Measurements from ENCODE around the gene CD93. TPM values are rescaled to one million over a fixed set of nuclear protein-coding genes. Genes with fewer than 3 reads are reported as not detected.

CD93 gene
- total RNA-seq, 2 experiments from 2014 or later, result 0.05 TPM; not detected in 1

DNA sequence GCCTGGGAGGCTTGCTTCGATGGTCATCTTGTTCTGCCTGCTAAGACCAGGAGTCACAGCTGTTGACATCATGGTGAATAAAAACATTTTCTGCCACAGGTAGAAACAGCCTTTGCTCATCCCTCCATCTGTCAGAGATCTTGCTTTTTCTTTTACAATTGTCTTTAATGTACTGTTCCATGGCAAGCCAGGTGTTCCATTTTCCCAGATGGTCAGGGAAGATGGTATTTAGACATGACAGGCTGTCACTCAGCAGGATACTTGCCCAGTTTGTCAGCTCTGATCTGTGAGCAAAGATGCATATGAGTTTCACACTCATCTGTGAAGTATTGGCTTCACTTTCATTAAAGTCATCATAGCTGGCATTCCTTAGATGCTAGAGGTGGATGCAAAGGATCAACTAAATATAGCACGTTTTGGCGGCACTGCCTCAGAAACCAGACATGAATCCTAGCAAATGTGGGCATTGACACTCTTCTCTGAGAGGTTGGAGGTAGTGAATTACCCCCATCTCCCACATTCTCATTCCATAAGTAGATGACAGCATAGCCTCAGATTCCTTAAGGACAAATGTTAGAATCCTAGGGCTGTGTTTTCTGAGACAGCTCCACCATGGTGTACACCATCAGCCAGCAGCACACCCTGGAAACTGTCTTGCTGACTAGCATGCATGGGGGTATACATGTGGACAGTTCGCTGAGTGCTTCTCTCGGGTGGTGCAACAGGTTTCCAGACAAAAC is 46.8 kb downstream of the CD93 start:
- Mint-ChIP-seq H3K36me3 (ENCODE audit: low read depth) (no peaks in the 10 kb centered on the region), H3K27ac (no peak overlapping the region), H3K9me3 (no peaks in the 10 kb centered on the region), H3K27me3 (ENCODE audit: low read depth) (peaks cover 10% of the 10 kb centered on the region), H3K4me3 (no peak overlapping the region), H3K4me1 (ENCODE audit: low read depth) (no peaks in the 10 kb centered on the region)
- no peak for DNase-seq
- intact Hi-C loops (cut with micrococcal nuclease), result no loop called here
- CTCF ChIA-PET, result no interaction called here

DNA sequence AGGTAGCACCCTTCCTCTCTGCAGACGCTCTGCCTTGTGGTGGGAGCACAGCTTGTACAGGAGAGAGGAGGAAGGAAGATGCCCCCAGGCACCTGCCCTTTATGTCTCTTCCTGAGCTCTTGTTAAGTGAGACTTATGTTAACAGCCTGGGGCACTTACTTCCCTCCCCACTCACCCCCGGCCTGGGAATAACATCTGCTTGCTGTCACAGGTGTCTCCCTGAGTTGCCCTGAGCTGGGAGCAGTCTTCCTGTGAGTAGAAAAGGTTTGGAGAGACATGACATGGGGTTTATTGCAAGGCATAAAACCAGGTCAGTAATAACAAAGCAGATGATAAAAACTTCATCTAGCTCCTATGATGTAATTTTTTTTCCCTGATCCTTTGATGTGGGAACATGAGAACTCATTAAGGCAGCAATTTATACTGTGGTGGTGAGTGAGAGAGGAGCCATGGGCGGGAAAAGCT is 49.1 kb downstream of the CD93 start:
- Mint-ChIP-seq H3K27me3 (ENCODE audit: low read depth) (peaks cover 15% of the 10 kb centered on the region), H3K27ac (no peak overlapping the region), H3K36me3 (ENCODE audit: low read depth) (no peaks in the 10 kb centered on the region), H3K9me3 (no peaks in the 10 kb centered on the region), H3K4me3 (no peak overlapping the region), H3K4me1 (ENCODE audit: low read depth) (no peaks in the 10 kb centered on the region)
- DNase-seq, result no peak
- CTCF ChIA-PET, result no interaction called here
- intact Hi-C loops (cut with micrococcal nuclease), result no loop called here

DNA sequence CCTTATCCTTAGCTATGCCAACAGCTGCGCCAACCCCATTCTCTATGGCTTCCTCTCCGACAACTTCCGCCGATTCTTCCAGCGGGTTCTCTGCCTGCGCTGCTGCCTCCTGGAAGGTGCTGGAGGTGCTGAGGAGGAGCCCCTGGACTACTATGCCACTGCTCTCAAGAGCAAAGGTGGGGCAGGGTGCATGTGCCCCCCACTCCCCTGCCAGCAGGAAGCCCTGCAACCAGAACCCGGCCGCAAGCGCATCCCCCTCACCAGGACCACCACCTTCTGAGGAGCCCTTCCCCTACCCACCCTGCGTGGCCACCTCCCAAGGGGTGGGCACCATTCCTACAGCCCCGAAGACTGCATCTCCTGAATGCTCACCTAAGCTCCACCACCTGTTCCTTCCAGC is 49.8 kb downstream of the CD93 start:
- H3K4me1 Mint-ChIP-seq (ENCODE audit: low read depth), result no peaks in the 10 kb centered on the region
- H3K27me3 Mint-ChIP-seq (ENCODE audit: low read depth), result peaks cover 15% of the 10 kb centered on the region
- no peak overlapping the region for H3K4me3 Mint-ChIP-seq
- intact Hi-C loops (cut with micrococcal nuclease), result no loop called here
- DNase-seq, result no peak
- H3K36me3 Mint-ChIP-seq (ENCODE audit: low read depth), result no peaks in the 10 kb centered on the region
- H3K9me3 Mint-ChIP-seq, result no peaks in the 10 kb centered on the region
- H3K27ac Mint-ChIP-seq, result no peak overlapping the region
- CTCF ChIA-PET, result no interaction called here

DNA sequence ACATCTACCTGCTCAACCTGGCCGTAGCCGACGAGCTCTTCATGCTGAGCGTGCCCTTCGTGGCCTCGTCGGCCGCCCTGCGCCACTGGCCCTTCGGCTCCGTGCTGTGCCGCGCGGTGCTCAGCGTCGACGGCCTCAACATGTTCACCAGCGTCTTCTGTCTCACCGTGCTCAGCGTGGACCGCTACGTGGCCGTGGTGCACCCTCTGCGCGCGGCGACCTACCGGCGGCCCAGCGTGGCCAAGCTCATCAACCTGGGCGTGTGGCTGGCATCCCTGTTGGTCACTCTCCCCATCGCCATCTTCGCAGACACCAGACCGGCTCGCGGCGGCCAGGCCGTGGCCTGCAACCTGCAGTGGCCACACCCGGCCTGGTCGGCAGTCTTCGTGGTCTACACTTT is 50.4 kb downstream of the CD93 start:
- DNase-seq, result no peak
- intact Hi-C loops (cut with micrococcal nuclease), result no loop called here
- Mint-ChIP-seq H3K4me1 (ENCODE audit: low read depth) (no peaks in the 10 kb centered on the region), H3K4me3 (no peak overlapping the region), H3K9me3 (no peaks in the 10 kb centered on the region), H3K27me3 (ENCODE audit: low read depth) (peaks cover 15% of the 10 kb centered on the region), H3K27ac (no peak overlapping the region), H3K36me3 (ENCODE audit: low read depth) (no peaks in the 10 kb centered on the region)
- CTCF ChIA-PET, result no interaction called here

DNA sequence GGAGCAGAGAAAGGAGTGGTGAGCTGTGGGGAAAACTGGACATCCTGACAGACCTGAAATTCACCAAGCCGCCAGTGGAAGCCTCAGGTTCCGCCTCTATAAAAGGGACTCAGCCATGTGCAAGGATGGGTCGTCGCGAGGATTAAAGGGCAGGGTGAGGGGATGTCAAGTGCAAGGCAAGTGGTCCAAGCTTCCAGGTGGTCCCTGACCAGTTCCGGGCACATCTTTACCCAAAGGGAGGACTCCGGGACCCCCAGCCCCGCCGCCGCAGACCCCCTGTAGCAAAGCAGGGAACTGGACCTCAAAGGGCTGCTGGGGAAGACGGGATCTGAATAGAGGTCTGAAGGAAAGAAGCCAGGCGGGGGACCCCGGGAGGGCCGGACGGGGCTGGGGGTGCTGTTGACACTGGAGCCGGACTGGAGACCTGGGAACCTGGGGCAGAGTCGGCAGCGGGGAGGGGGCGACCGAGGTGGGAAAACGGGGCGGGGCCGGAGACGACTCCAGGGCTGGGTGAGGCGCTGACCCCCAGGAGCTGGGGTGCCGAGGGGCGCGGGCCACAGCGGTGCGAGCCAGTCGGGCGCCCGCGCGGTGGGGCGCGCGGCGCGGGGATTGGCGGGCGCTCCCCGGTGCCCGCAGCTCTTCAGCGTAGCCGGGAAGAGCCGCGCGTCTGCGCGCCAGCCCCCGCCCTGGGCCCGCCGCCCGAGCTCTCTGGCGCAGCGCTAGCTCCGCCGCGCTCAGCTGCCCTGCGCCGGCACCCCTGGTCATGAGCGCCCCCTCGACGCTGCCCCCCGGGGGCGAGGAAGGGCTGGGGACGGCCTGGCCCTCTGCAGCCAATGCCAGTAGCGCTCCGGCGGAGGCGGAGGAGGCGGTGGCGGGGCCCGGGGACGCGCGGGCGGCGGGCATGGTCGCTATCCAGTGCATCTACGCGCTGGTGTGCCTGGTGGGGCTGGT is 51.1 kb downstream of the CD93 start, which contains the start of gene SSTR4:
TSS of gene SSTR4 (plus strand) at position 592 of the 951 bp plus-strand sequence. CDS start at position 764, 172 bp downstream.
- intact Hi-C loops (cut with micrococcal nuclease), result no loop called here
- no peaks in the 10 kb centered on the region for H3K36me3 Mint-ChIP-seq (ENCODE audit: low read depth)
- no peaks in the 10 kb centered on the region for H3K9me3 Mint-ChIP-seq
- no peak within 1 kb of the TSS for H3K27ac Mint-ChIP-seq
- no peak for DNase-seq
- no peak within 1 kb of the TSS for H3K4me3 Mint-ChIP-seq
- CTCF ChIA-PET, result no interaction called here
- no peaks in the 10 kb centered on the region for H3K4me1 Mint-ChIP-seq (ENCODE audit: low read depth)
- peaks cover 12% of the 10 kb centered on the region for H3K27me3 Mint-ChIP-seq (ENCODE audit: low read depth)

DNA sequence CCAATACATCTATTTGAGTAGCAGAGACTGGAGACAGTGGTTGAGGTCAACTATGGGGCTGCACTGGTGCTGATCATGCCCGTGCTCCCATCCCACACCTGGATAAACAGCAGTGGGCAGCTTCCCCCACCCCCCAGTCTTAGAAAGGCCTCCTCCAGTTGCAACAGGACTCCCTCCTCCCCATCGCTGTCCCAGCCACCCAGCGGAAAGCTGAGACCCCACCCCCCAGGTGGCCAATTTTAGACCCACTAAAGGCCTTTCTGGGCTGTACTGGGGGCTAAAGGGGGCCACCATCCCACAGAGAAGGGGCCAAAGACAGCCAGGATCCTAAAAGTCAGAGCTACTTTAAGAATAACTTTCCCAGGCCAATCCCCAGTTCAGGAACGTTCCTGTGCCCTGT is 52.2 kb downstream of the CD93 start:
- peaks cover 12% of the 10 kb centered on the region for H3K27me3 Mint-ChIP-seq (ENCODE audit: low read depth)
- no peak overlapping the region for H3K4me3 Mint-ChIP-seq
- no peaks in the 10 kb centered on the region for H3K4me1 Mint-ChIP-seq (ENCODE audit: low read depth)
- H3K27ac Mint-ChIP-seq, result no peak overlapping the region
- DNase-seq, result no peak
- H3K36me3 Mint-ChIP-seq (ENCODE audit: low read depth), result no peaks in the 10 kb centered on the region
- intact Hi-C loops (cut with micrococcal nuclease), result no loop called here
- CTCF ChIA-PET, result no interaction called here
- no peaks in the 10 kb centered on the region for H3K9me3 Mint-ChIP-seq

DNA sequence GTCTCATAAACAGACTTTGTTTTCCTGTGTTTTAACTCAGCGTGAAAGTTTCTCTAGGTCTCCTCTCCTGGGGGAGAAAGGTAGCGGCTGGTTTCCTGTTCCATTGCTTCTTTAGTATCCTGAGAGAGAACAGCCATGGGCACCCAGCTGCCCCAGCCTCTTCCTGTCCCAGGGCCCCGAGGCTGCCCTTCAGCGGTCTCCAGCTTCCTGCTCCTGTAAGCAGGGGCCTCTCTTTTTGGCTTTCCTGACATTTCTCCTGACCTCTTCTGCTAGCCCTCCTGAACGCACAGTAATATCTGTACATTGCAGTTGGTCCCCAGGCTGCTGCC is 53.4 kb downstream of the CD93 start:
- Mint-ChIP-seq H3K27ac (no peak overlapping the region), H3K36me3 (ENCODE audit: low read depth) (no peaks in the 10 kb centered on the region), H3K4me3 (no peak overlapping the region), H3K4me1 (ENCODE audit: low read depth) (no peaks in the 10 kb centered on the region), H3K27me3 (ENCODE audit: low read depth) (peaks cover 12% of the 10 kb centered on the region), H3K9me3 (no peaks in the 10 kb centered on the region)
- DNase-seq, result no peak
- intact Hi-C loops (cut with micrococcal nuclease), result no loop called here
- CTCF ChIA-PET, result no interaction called here

DNA sequence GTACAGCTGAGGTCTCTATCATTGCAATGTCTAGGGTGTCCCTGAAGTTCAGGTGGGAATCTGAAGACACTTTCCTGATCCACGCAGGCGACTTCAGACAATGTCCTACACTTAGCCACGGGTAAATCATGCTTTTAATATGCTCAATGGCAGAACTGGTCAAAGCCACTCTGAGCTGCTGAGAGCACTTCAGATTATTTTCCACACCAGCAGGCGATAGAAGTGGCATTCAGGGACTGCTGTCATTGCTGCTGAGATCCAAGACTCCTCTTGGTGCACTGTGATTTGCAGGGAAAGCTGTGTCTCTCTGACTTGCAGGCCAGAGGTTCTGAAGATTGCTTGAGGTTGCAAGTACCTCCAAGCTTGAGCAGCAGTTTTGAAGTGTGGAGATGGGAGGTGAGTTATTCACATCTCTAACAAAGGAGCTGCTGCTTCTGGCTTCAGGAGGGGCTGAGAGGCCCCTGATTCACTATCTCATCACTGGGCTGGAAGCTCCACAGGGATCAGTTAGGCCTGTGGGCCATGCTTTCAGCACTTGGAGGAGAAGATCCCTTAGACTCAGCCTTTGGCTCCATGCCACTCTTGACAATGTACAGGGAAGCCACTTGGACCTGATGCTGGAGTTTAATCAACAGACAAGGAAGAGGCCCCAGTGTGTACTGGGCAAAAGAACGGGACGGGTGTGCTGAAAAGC is 53.9 kb downstream of the CD93 start:
- intact Hi-C loops (cut with micrococcal nuclease), result no loop called here

DNA sequence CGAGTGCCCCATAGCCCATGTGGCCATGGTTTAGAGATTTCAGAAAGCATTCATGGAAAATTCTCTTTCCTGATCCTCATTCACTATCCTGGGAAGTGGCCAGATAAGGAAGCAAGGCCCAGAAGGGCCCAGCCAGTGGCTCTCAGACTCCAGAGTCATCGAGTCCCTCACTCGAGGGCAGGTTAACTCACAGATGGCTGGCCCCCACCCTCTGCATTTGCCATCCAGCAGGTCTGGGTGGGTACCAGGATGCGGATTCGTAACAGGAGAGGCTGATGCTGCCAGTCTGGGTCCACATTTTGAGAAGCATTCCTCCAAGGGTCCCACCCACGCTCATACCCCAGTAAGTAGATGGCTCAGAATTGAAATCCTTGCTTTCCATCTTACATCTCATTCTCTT is 54.8 kb downstream of the CD93 start:
- H3K9me3 Mint-ChIP-seq, result no peaks in the 10 kb centered on the region
- H3K27me3 Mint-ChIP-seq (ENCODE audit: low read depth), result peaks cover 9% of the 10 kb centered on the region
- CTCF ChIA-PET, result no interaction called here
- no peaks in the 10 kb centered on the region for H3K36me3 Mint-ChIP-seq (ENCODE audit: low read depth)
- DNase-seq, result no peak
- H3K4me1 Mint-ChIP-seq (ENCODE audit: low read depth), result no peaks in the 10 kb centered on the region
- H3K27ac Mint-ChIP-seq, result no peak overlapping the region
- intact Hi-C loops (cut with micrococcal nuclease), result no loop called here
- no peak overlapping the region for H3K4me3 Mint-ChIP-seq

More for the DNA sequence above, 53.9 kb downstream of the CD93 start:
- peaks cover 12% of the 10 kb centered on the region for H3K27me3 Mint-ChIP-seq (ENCODE audit: low read depth)
- DNase-seq, result no peak
- H3K27ac Mint-ChIP-seq, result no peak overlapping the region
- no peaks in the 10 kb centered on the region for H3K36me3 Mint-ChIP-seq (ENCODE audit: low read depth)
- CTCF ChIA-PET, result no interaction called here
- no peak overlapping the region for H3K4me3 Mint-ChIP-seq
- no peaks in the 10 kb centered on the region for H3K4me1 Mint-ChIP-seq (ENCODE audit: low read depth)
- H3K9me3 Mint-ChIP-seq, result no peaks in the 10 kb centered on the region

Other genes with a start within 250 kb of the CD93 start
- gene SSTR4, start 51.0 kb downstream of the CD93 start, total RNA-seq, result not detected
- gene THBD, start 36.7 kb downstream of the CD93 start, total RNA-seq, result not detected